NT2/D1 (cell line): ENCODE measurements around the gene CACNA1H.

Experiments used
- DNase-seq: peaks from one replicate; pipeline ENCODE4 v3.0.0-alpha.2; 2011; ENCODE audit warnings: low read depth, low spot score
- H3K27me3 ChIP-seq: 2 replicates; pipeline ENCODE4 v1.6.0; 2011; ENCODE audit warnings: mild to moderate bottlenecking; ENCODE audit not compliant: insufficient read length, insufficient read depth
- H3K36me3 ChIP-seq: 2 replicates; pipeline ENCODE4 v1.6.1; 2011; ENCODE audit warnings: mild to moderate bottlenecking, low read length, mixed read lengths; ENCODE audit not compliant: insufficient read depth, insufficient read length
- H3K4me1 ChIP-seq: 2 replicates; pipeline ENCODE4 v1.5.1; 2011; ENCODE audit not compliant: insufficient read depth, insufficient read length
- H3K4me3 ChIP-seq: 2 replicates; pipeline ENCODE4 v1.5.1; 2011; ENCODE audit warnings: low read depth; ENCODE audit not compliant: insufficient read length
- H3K9ac ChIP-seq: 2 replicates; pipeline ENCODE4 v1.6.0; 2011; ENCODE audit warnings: low read depth; ENCODE audit not compliant: insufficient read length
- H3K9me3 ChIP-seq: 2 replicates; pipeline ENCODE4 v1.5.1; 2011; ENCODE audit warnings: mild to moderate bottlenecking, low read length; ENCODE audit not compliant: insufficient read depth
- SUZ12 ChIP-seq: IDR thresholded peaks from 2 replicates; pipeline ENCODE4 v1.6.1; 2011; ENCODE audit not compliant: insufficient read length, insufficient read depth; ENCODE audit errors: extremely low read depth
- YY1 ChIP-seq: IDR thresholded peaks from 2 replicates; pipeline ENCODE4 v1.6.1; 2011; ENCODE audit not compliant: insufficient read length, insufficient read depth
- ZNF274 ChIP-seq: IDR thresholded peaks from 2 replicates; pipeline ENCODE4 v1.6.1; 2011; ENCODE audit warnings: mild to moderate bottlenecking, low read depth, low read length

Gene CACNA1H

GRCh38 chr16:1150511-1150982 lies 2.4 kb upstream of the CACNA1H start:
- Histone ChIP-seq H3K27me3 (peaks cover 9% of the 10 kb centered on the region), H3K4me1 (peaks cover 25% of the 10 kb centered on the region), H3K4me3 (no peak overlapping the region), H3K36me3 (no peaks in the 10 kb centered on the region), H3K9me3 (peaks cover 16% of the 10 kb centered on the region; the same call in 1 of the 2 replicates), H3K9ac (no peak overlapping the region)
- DNase-seq = no peak
- TF ChIP-seq SUZ12 = no peak

GRCh38 chr16:1151424-1152122 lies 1.3 kb upstream of the CACNA1H start:
- Histone ChIP-seq H3K36me3 (no peaks in the 10 kb centered on the region), H3K4me1 (peaks cover 28% of the 10 kb centered on the region), H3K9me3 (peaks cover 14% of the 10 kb centered on the region; the same call in 1 of the 2 replicates), H3K27me3 (peaks cover 4% of the 10 kb centered on the region), H3K4me3 (peak overlapping the region; percentile 44), H3K9ac (peak overlapping the region; percentile 85)
- TF ChIP-seq SUZ12 (no peak), ZNF274 (no peak), YY1 (no peak)
- DNase-seq = no peak

GRCh38 chr16:1152123-1152638 lies 725 bp upstream of the CACNA1H start:
- no peak for DNase-seq
- H3K4me1 ChIP-seq = peaks cover 28% of the 10 kb centered on the region
- TF ChIP-seq SUZ12 = no peak
- TF ChIP-seq YY1 = no peak
- TF ChIP-seq ZNF274 = no peak
- peaks cover 4% of the 10 kb centered on the region for H3K36me3 ChIP-seq
- peak overlapping the region; percentile 85 for H3K9ac ChIP-seq
- peak overlapping the region; percentile 44 for H3K4me3 ChIP-seq
- peaks cover 8% of the 10 kb centered on the region; the same call in 1 of the 2 replicates for H3K9me3 ChIP-seq
- H3K27me3 ChIP-seq = peaks cover 4% of the 10 kb centered on the region

- H3K4me1 ChIP-seq = peaks cover 35% of the 10 kb centered on the region
- no peak for DNase-seq
Measured at GRCh38 chr16:1153480-1154160, 714 bp downstream of the CACNA1H start.

GRCh38 chr16:1154291-1154886 lies 1.5 kb downstream of the CACNA1H start:
- Histone ChIP-seq H3K27me3 (peaks cover 4% of the 10 kb centered on the region), H3K4me3 (peak overlapping the region; percentile 29), H3K9ac (peak overlapping the region; percentile 75), H3K36me3 (peaks cover 8% of the 10 kb centered on the region), H3K4me1 (peaks cover 35% of the 10 kb centered on the region), H3K9me3 (no peaks in the 10 kb centered on the region)
- TF ChIP-seq ZNF274 = no peak
- TF ChIP-seq SUZ12 = no peak
- no peak for TF ChIP-seq YY1
- no peak for DNase-seq

More at GRCh38 chr16:1153480-1154160, 714 bp downstream of the CACNA1H start:
- peaks cover 4% of the 10 kb centered on the region for H3K27me3 ChIP-seq
- peak overlapping the region; percentile 69 for H3K4me3 ChIP-seq
- peak overlapping the region; percentile 77 for H3K9ac ChIP-seq
- no peak for TF ChIP-seq YY1
- no peak for TF ChIP-seq SUZ12
- TF ChIP-seq ZNF274 = no peak
- no peaks in the 10 kb centered on the region for H3K9me3 ChIP-seq
- peaks cover 8% of the 10 kb centered on the region for H3K36me3 ChIP-seq

GRCh38 chr16:1154887-1155331 lies 2.0 kb downstream of the CACNA1H start:
- H3K9ac ChIP-seq = peak overlapping the region; percentile 75
- no peaks in the 10 kb centered on the region for H3K9me3 ChIP-seq
- DNase-seq = no peak
- H3K36me3 ChIP-seq = peaks cover 8% of the 10 kb centered on the region
- no peak overlapping the region for H3K4me3 ChIP-seq
- TF ChIP-seq ZNF274 (no peak), SUZ12 (no peak), YY1 (no peak)
- peaks cover 41% of the 10 kb centered on the region for H3K4me1 ChIP-seq
- H3K27me3 ChIP-seq = peaks cover 4% of the 10 kb centered on the region
